PFSK-1 (cell line): ENCODE measurements around the gene DICER1.

ENCODE experiments used
- POLR2AphosphoS5 ChIP-seq: IDR thresholded peaks from 2 replicates; pipeline ENCODE4 v1.6.1; 2012; ENCODE audit warnings: low read depth, mild to moderate bottlenecking, control low read depth, low read length, moderate library complexity
- REST ChIP-seq, 2 experiments: IDR thresholded peaks; 2 replicates each; pipeline versions ENCODE4 v1.6.1 to v1.8.0; 2011 to 2012; ENCODE audit warnings: low read depth in 2 of 2, low read length in 2 of 2, control low read depth in 1 of 2, inconsistent platforms in 1 of 2, mild to moderate bottlenecking in 1 of 2, moderate library complexity in 1 of 2; ENCODE audit not compliant: insufficient read depth in 1 of 2

- TF ChIP-seq POLR2AphosphoS5 (no peak), REST (IDR thresholded peaks at IDR 0.05; ENCODE audit: insufficient read depth in 1 of 2, low read depth in 2 of 2, low read length in 2 of 2) (no peak)
Measured at GRCh38 chr14:95126906-95127530, 30.3 kb downstream of the DICER1 start.
